K562 (cell line): ENCODE data around the gene HMX2. TPM values are rescaled to one million over a fixed set of nuclear protein-coding genes. Genes with fewer than 3 reads are reported as not detected.

Source experiments
- ATAC-seq: fragments of 200-7000 bp; cut with Tn5 transposase; 3 replicates; pipeline ENCODE4 v1.9.1; 2020; ENCODE audit warnings: moderate library complexity
- BruUV-seq: library from RNA; stranded (reverse); fragments of 400-500 nt; replicated peaks from 2 replicates; lab custom pipeline; 2021; lab: Mats Ljungman, UMichigan
- CTCF ChIA-PET: fragments of 300-600 bp; formaldehyde crosslinking; extraction: SDS; loops from one replicate; lab custom pipeline; 2021; ENCODE audit warnings: low intra/inter-chr PET ratio; lab: Yijun Ruan, JAX
- POLR2A ChIA-PET: fragments of 300-600, 350-650 bp; sonication (Branson Sonifier 250); formaldehyde crosslinking; extraction: SDS; loops from one replicate; lab custom pipeline; 2021; ENCODE audit warnings: antibody characterized with exemption, inconsistent platforms; lab: Yijun Ruan, JAX
- DNase-seq, 4 experiments: peaks; one replicate each; pipeline versions ENCODE4 v3.0.0 to v3.0.0-alpha.2; 2011 to 2018; ENCODE audit warnings: low spot score in 3 of 4, mixed read lengths in 3 of 4; ENCODE audit errors: extremely low read depth in 1 of 4
- FAIRE-seq: peaks from 2 replicates; lab custom pipeline; 2011; peaks lifted over from hg19 to GRCh38; lab: Jason Lieb, UNC
- H2AFZ ChIP-seq: 2 replicates; pipeline ENCODE4 v1.6.0; 2011; ENCODE audit warnings: low read depth, low read length, control low read depth, inconsistent platforms
- H3K27ac ChIP-seq: fragments of 200-600 bp; 3 replicates; pipeline ENCODE4 v1.8.0; 2011; ENCODE audit warnings: low read depth, mild to moderate bottlenecking, control low read depth, inconsistent platforms, low read length, moderate library complexity, mixed read lengths; ENCODE audit errors: extremely low read depth
- H3K27me3 ChIP-seq, 2 experiments: fragments of 300-600 bp in 1 of 2; 2 replicates in 1 of 2; 3 replicates in 1 of 2; pipeline versions ENCODE4 v1.6.0 to v1.8.0; 2011; ENCODE audit warnings: inconsistent platforms in 2 of 2, low read length in 2 of 2, mild to moderate bottlenecking in 1 of 2, mixed read lengths in 1 of 2, moderate library complexity in 1 of 2; ENCODE audit not compliant: control insufficient read depth in 2 of 2, insufficient read depth in 2 of 2
- H3K36me3 ChIP-seq: fragments of 300-600 bp; 3 replicates; pipeline ENCODE4 v1.8.0; 2011; ENCODE audit warnings: mild to moderate bottlenecking, low read length, inconsistent platforms; ENCODE audit not compliant: control insufficient read depth, insufficient read depth
- H3K4me1 ChIP-seq, 2 experiments: fragments of 200-600 bp in 1 of 2; replicated peaks in 1 of 2; 2 replicates in 1 of 2; 3 replicates in 1 of 2; pipeline versions ENCODE4 v1.5.1 to v1.8.0; 2011; ENCODE audit warnings: inconsistent platforms in 2 of 2, low read length in 2 of 2, mild to moderate bottlenecking in 1 of 2, mixed read lengths in 1 of 2, moderate library complexity in 1 of 2; ENCODE audit not compliant: control insufficient read depth in 2 of 2, insufficient read depth in 2 of 2
- H3K4me2 ChIP-seq: 2 replicates; pipeline ENCODE4 v1.6.1; 2011; ENCODE audit warnings: low read length, control low read depth, inconsistent platforms, mixed read lengths; ENCODE audit not compliant: insufficient read depth
- H3K4me3 ChIP-seq: fragments of 200-600 bp; sonication (generic), shearing (Covaris generic); 2 replicates; pipeline ENCODE4 v1.5.1; 2016; ENCODE audit warnings: control low read depth, inconsistent platforms
- H3K79me2 ChIP-seq: fragments of 200-600 bp; 3 replicates; pipeline ENCODE4 v1.8.0; 2011; ENCODE audit warnings: low read length, inconsistent platforms; ENCODE audit not compliant: control insufficient read depth, insufficient read depth
- H3K9ac ChIP-seq, 2 experiments: 2 replicates each; pipeline versions ENCODE4 v1.6.0 to v1.6.1; 2011; ENCODE audit warnings: low read depth in 2 of 2, low read length in 2 of 2, control low read depth in 1 of 2, inconsistent platforms in 1 of 2, mild to moderate bottlenecking in 1 of 2, mixed read lengths in 1 of 2; ENCODE audit not compliant: insufficient read depth in 1 of 2
- H3K9me1 ChIP-seq: one replicate; pipeline ENCODE4 v1.6.0; 2011; ENCODE audit warnings: inconsistent platforms, mild to moderate bottlenecking, low read length, moderate library complexity; ENCODE audit not compliant: control insufficient read depth, insufficient read depth
- H3K9me3 ChIP-seq: replicated peaks from 2 replicates; pipeline ENCODE4 v1.5.1; 2011; ENCODE audit warnings: low read depth, low read length, inconsistent platforms; ENCODE audit not compliant: control insufficient read depth, insufficient read depth
- H4K20me1 ChIP-seq: replicated peaks from 2 replicates; pipeline ENCODE4 v1.6.1; 2011; ENCODE audit warnings: low read length, inconsistent platforms, mixed read lengths; ENCODE audit not compliant: control insufficient read depth, insufficient read depth
- ASH1L ChIP-seq: fragments of 450-650 bp; IDR thresholded peaks from 2 replicates; pipeline ENCODE4 v1.6.1; 2018; ENCODE audit warnings: borderline replicate concordance, mild to moderate bottlenecking, low read depth; ENCODE audit not compliant: partially characterized antibody
- ATF1 ChIP-seq, 2 experiments: fragments of 450-650 bp in 1 of 2; IDR thresholded peaks; 2 replicates each; pipeline ENCODE4 v1.6.1; 2016; ENCODE audit warnings: missing compliant biosample characterization in 1 of 2, missing genetic modification characterization in 1 of 2
- E2F3 ChIP-seq: fragments of 250-450 bp; sonication (Bioruptor Pico); IDR thresholded peaks from 2 replicates; pipeline ENCODE4 v1.4.0; 2020; ENCODE audit warnings: mild to moderate bottlenecking
- GATAD2A ChIP-seq: fragments of 450-650 bp; IDR thresholded peaks from 2 replicates; pipeline ENCODE4 v1.6.1; 2017
- HNRNPK ChIP-seq: fragments of 200-400 bp; formaldehyde crosslinking; IDR thresholded peaks from one replicate; pipeline ENCODE4 v1.6.1; 2018; ENCODE audit warnings: mild to moderate bottlenecking, low read depth, low read length; ENCODE audit not compliant: poor library complexity, severe bottlenecking
- KLF1 ChIP-seq: fragments of 450-650 bp; IDR thresholded peaks from 2 replicates; pipeline ENCODE4 v1.6.1; 2016; ENCODE audit warnings: missing genetic modification characterization, missing compliant biosample characterization
- TCF7L2 ChIP-seq: fragments of 150-350 bp; IDR thresholded peaks from 2 replicates; pipeline ENCODE4 v1.6.1; 2016; ENCODE audit warnings: low read depth, mild to moderate bottlenecking, low read length, moderate library complexity
- TFAM ChIP-seq: fragments of 250-450 bp; sonication (Bioruptor Pico); conservative IDR thresholded peaks from 2 replicates; pipeline ENCODE4 v1.5.0; 2021; ENCODE audit warnings: mild to moderate bottlenecking, moderate library complexity
- ZEB2 ChIP-seq: fragments of 450-650 bp; IDR thresholded peaks from 2 replicates; pipeline ENCODE4 v1.6.1; 2016
- ZKSCAN8 ChIP-seq: fragments of 200-800 bp; sonication (Bioruptor generic); IDR thresholded peaks from 2 replicates; pipeline ENCODE4 v1.6.1; 2016; ENCODE audit warnings: missing genetic modification characterization, missing compliant biosample characterization
- ZNF174 ChIP-seq: fragments of 250-450 bp; sonication (Bioruptor Pico); IDR thresholded peaks from 2 replicates; pipeline ENCODE4 v1.4.0; 2020; ENCODE audit warnings: mild to moderate bottlenecking
- ZNF253 ChIP-seq: fragments of 250-450 bp; sonication (Bioruptor Pico); conservative IDR thresholded peaks from 2 replicates; pipeline ENCODE4 v1.6.1; 2021; ENCODE audit warnings: mild to moderate bottlenecking
- ZNF644 ChIP-seq: fragments of 200-800 bp; sonication (Bioruptor generic); IDR thresholded peaks from 2 replicates; pipeline ENCODE4 v1.6.1; 2016; ENCODE audit warnings: low read depth, missing genetic modification characterization, missing compliant biosample characterization
- WGBS: fragments of 100-300 bp; shearing (Covaris generic); methylation state at CpG from one replicate; pipeline ENCODE4 v1.1.6; 2016; ENCODE audit warnings: low coverage, mixed read lengths; ENCODE audit not compliant: insufficient coverage; ENCODE audit errors: missing lambda C conversion rate; 5-methylcytosine and 5-hydroxymethylcytosine counted together
- in situ Hi-C: fragments of 300-500 bp; cut with MboI; formaldehyde crosslinking; loops from 4 replicates; pipeline ENCODE4 v1.15.0; 2018; ENCODE audit warnings: inconsistent platforms, mixed read lengths
- intact Hi-C: fragments of 100-400 bp; cut with micrococcal nuclease; formaldehyde crosslinking; loops from 2 replicates; pipeline ENCODE4 v1.14.2; 2022
- polyA plus RNA-seq, 8 experiments: library from polyadenylated mRNA; depleted of rRNA in 4 of 8; stranded (reverse) in 5 of 8; unstranded in 3 of 8; fragments of >200 nt; fragmentation: Nextera tagmentation in 2 of 8; fragmentation: Illumina TruSeq in 1 of 8; extraction: Ambion mirVana in 2 of 8; extraction: Trizol in 1 of 8; gene quantifications; 2 replicates each; pipeline versions ENCODE4 v1.2.1 to v1.2.3, GENCODE V29; 2011 to 2014; ENCODE audit warnings: inconsistent platforms in 1 of 8, missing spikeins in 1 of 8
- total RNA-seq, 7 experiments: library from RNA; depleted of rRNA in 6 of 7; stranded (reverse); fragments of >200 nt in 6 of 7; fragmentation: Illumina TruSeq in 2 of 7; extraction: Trizol in 2 of 7; gene quantifications; 2 replicates each; pipeline versions ENCODE4 v1.2.1 to v1.2.3, GENCODE V29; 2011 to 2021; ENCODE audit warnings: low replicate concordance in 1 of 7
- TF ChIP-seq, protein P1 (sequence below), 2 experiments: fragments of 450-650 bp; IDR thresholded peaks; 2 replicates each; pipeline ENCODE4 v1.6.1; 2018; ENCODE audit warnings: mild to moderate bottlenecking in 2 of 2, low read depth in 1 of 2; ENCODE audit not compliant: partially characterized antibody in 2 of 2
- TF ChIP-seq, protein P2 (sequence below), 3 experiments: fragments of 200-800 bp in 1 of 3; sonication (Bioruptor generic) in 1 of 3; sonication (generic) in 1 of 3; formaldehyde crosslinking in 1 of 3; IDR thresholded peaks; 2 replicates each; pipeline versions ENCODE4 v1.6.1 to v1.8.0; 2016 to 2022; ENCODE audit warnings: mild to moderate bottlenecking in 2 of 3, missing compliant biosample characterization in 2 of 3, missing genetic modification characterization in 2 of 3, missing genetic modification reagents in 1 of 3
- TF ChIP-seq, protein P3 (sequence below), 2 experiments: IDR thresholded peaks; 2 replicates each; pipeline ENCODE4 v1.6.1; 2011; ENCODE audit warnings: borderline replicate concordance in 1 of 2, control low read depth in 1 of 2, low read depth in 1 of 2, low read length in 1 of 2, mild to moderate bottlenecking in 1 of 2, mixed read lengths in 1 of 2, moderate library complexity in 1 of 2; ENCODE audit not compliant: insufficient read depth in 1 of 2, insufficient read length in 1 of 2, poor library complexity in 1 of 2, severe bottlenecking in 1 of 2; ENCODE audit errors: extremely low read depth in 1 of 2

The HMX2 gene
- total and polyA plus RNA-seq, 9 of the 15 experiments (the other 6 are each of a cell fraction or from before 2014, with no cell fraction given): 0.07 to 0.58 (median 0.09) TPM; not detected in 2

DNA sequence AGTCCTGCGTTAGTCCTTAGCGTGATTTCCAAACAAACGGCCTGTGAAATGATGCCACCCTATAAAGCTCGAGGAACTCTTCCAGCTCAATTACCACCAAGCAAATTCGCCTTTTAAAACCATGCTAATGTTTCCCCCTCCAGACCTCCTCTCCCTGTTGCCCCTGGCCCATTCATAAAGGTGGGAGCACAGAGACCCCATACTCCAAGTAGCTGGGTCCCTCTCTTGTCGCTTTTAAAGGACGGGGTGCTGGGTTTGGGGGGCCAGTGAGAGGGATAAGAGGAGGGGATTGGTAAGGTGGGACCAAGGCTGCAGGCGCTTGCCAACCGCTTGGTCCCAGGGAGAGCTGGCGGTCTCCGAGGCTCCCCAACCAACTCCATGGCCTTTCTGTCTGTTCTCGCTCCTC is 1.2 kb downstream of the HMX2 start:
- ATAC-seq (no peak), FAIRE-seq (no peak), DNase-seq (no peak)
- BruUV-seq: no TSS peak
- Histone ChIP-seq H3K9me3 (no peaks in the 10 kb centered on the region), H3K4me3 (no peak overlapping the region), H3K9me1 (no peaks in the 10 kb centered on the region), H3K27ac (no peak overlapping the region), H3K9ac (no peak overlapping the region), H3K36me3 (no peaks in the 10 kb centered on the region), H3K4me1 (peaks cover 12 to 23% of the 10 kb centered on the region in 2 experiments; a peak in 4 of 5 replicates), H3K27me3 (no peaks in the 10 kb centered on the region), H4K20me1 (no peaks in the 10 kb centered on the region), H2AFZ (no peak overlapping the region), H3K4me2 (no peak overlapping the region), H3K79me2 (peaks cover under 1% of the 10 kb centered on the region; the same call in 2 of the 3 replicates)
- CTCF ChIA-PET: no interaction called here
- WGBS: 34% methylated on average over 5 of the region's 12 CpGs
- in situ Hi-C loops: no loop called here
- POLR2A ChIA-PET: interaction anchor here (1.9 kb wide), 1 partner anchor 10 kb away, joined by 6 read pairs; no protein-coding TSS in a partner anchor
- intact Hi-C loops: no loop called here
- TF ChIP-seq TCF7L2 (no peak), TFAM (CRISPR knock-in tag) (no peak), ZNF174 (CRISPR knock-in tag) (no peak), ASH1L (no peak), ZKSCAN8 (CRISPR knock-in tag) (no peak), KLF1 (tag) (no peak), GATAD2A (no peak), ZNF253 (CRISPR knock-in tag) (no peak), ZEB2 (no peak), ZNF644 (tag) (no peak), E2F3 (CRISPR knock-in tag) (no peak), ATF1 (CRISPR knock-in tag; IDR thresholded peaks at IDR 0.05) (no peak), ATF1 (tag; IDR thresholded peaks at IDR 0.05) (no peak), HNRNPK (no peak)
- TF ChIP-seq, protein P1, sequence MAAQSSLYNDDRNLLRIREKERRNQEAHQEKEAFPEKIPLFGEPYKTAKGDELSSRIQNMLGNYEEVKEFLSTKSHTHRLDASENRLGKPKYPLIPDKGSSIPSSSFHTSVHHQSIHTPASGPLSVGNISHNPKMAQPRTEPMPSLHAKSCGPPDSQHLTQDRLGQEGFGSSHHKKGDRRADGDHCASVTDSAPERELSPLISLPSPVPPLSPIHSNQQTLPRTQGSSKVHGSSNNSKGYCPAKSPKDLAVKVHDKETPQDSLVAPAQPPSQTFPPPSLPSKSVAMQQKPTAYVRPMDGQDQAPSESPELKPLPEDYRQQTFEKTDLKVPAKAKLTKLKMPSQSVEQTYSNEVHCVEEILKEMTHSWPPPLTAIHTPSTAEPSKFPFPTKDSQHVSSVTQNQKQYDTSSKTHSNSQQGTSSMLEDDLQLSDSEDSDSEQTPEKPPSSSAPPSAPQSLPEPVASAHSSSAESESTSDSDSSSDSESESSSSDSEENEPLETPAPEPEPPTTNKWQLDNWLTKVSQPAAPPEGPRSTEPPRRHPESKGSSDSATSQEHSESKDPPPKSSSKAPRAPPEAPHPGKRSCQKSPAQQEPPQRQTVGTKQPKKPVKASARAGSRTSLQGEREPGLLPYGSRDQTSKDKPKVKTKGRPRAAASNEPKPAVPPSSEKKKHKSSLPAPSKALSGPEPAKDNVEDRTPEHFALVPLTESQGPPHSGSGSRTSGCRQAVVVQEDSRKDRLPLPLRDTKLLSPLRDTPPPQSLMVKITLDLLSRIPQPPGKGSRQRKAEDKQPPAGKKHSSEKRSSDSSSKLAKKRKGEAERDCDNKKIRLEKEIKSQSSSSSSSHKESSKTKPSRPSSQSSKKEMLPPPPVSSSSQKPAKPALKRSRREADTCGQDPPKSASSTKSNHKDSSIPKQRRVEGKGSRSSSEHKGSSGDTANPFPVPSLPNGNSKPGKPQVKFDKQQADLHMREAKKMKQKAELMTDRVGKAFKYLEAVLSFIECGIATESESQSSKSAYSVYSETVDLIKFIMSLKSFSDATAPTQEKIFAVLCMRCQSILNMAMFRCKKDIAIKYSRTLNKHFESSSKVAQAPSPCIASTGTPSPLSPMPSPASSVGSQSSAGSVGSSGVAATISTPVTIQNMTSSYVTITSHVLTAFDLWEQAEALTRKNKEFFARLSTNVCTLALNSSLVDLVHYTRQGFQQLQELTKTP (IDR thresholded peaks at IDR 0.05; ENCODE audit: low read depth in 1 of 2, partially characterized antibody in 2 of 2): no peak
- TF ChIP-seq, protein P2, sequence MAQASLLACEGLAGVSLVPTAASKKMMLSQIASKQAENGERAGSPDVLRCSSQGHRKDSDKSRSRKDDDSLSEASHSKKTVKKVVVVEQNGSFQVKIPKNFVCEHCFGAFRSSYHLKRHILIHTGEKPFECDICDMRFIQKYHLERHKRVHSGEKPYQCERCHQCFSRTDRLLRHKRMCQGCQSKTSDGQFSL (CRISPR knock-in tag; IDR thresholded peaks at IDR 0.05): no peak
- TF ChIP-seq, protein P2 (tag; IDR thresholded peaks at IDR 0.05): no peak
- TF ChIP-seq, protein P3, sequence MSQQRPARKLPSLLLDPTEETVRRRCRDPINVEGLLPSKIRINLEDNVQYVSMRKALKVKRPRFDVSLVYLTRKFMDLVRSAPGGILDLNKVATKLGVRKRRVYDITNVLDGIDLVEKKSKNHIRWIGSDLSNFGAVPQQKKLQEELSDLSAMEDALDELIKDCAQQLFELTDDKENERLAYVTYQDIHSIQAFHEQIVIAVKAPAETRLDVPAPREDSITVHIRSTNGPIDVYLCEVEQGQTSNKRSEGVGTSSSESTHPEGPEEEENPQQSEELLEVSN (IDR thresholded peaks at IDR 0.05; ENCODE audit: borderline replicate concordance in 1 of 2, extremely low read depth in 1 of 2, insufficient read depth in 1 of 2, insufficient read length in 1 of 2, low read depth in 1 of 2, low read length in 1 of 2, poor library complexity in 1 of 2, severe bottlenecking in 1 of 2): no peak
